ENCODE data around the gene EEF2KMT.
A peak's percentile ranks its signal among the peaks of the same experiment; 100 is the strongest.
"Not testable (repeated sequence)": the region's sequence is repeated elsewhere in the genome, so short reads cannot be mapped to it uniquely, and the experiment has no call there.

EEF2KMT gene

GRCh38 chr16:5108505-5109158, 11.0 kb upstream of the EEF2KMT start:
- no peak overlapping the region for H3K4me3 ChIP-seq (ENCODE audit: low read length)
- TF ChIP-seq CTCF (IDR thresholded peaks at IDR 0.05; ENCODE audit: insufficient read depth, low read depth, low read length, missing control alignments), result no peak
- no peak for DNase-seq (ENCODE audit: low read depth)

GRCh38 chr16:5105039-5105438, 7.4 kb upstream of the EEF2KMT start:
- H3K4me3 ChIP-seq (ENCODE audit: low read length), result not testable (repeated sequence)
- DNase-seq (ENCODE audit: low read depth), result peak; percentile 8

GRCh38 chr16:5103296-5104032, 5.9 kb upstream of the EEF2KMT start:
- not testable (repeated sequence) for H3K4me3 ChIP-seq (ENCODE audit: low read length); DNase-seq (ENCODE audit: low read depth)

- H3K4me3 ChIP-seq (ENCODE audit: low read length); DNase-seq (ENCODE audit: low read depth): not testable (repeated sequence)
Measured at GRCh38 chr16:5099174-5099573, 1.6 kb upstream of the EEF2KMT start.

GRCh38 chr16:5098221-5099159, 895 bp upstream of the EEF2KMT start:
- peak overlapping the region; percentile 47 for H3K4me3 ChIP-seq (ENCODE audit: low read length)
- DNase-seq (ENCODE audit: low read depth), result peak; percentile 65

- peak; percentile 18 for DNase-seq (ENCODE audit: low read depth)
- peak overlapping the region; percentile 57 for H3K4me3 ChIP-seq (ENCODE audit: low read length)
Measured at GRCh38 chr16:5097061-5097469, 530 bp downstream of the EEF2KMT start.

- not testable (repeated sequence) for DNase-seq (ENCODE audit: low read depth)
- H3K4me3 ChIP-seq (ENCODE audit: low read length), result peak overlapping the region; percentile 57
Measured at GRCh38 chr16:5096437-5097060, 1.0 kb downstream of the EEF2KMT start.

- not testable (repeated sequence) for H3K4me3 ChIP-seq (ENCODE audit: low read length); DNase-seq (ENCODE audit: low read depth)
Measured at GRCh38 chr16:5095145-5095830, 2.3 kb downstream of the EEF2KMT start.

GRCh38 chr16:5093746-5094145, 3.8 kb downstream of the EEF2KMT start:
- DNase-seq (ENCODE audit: low read depth); H3K4me3 ChIP-seq (ENCODE audit: low read length): not testable (repeated sequence)

GRCh38 chr16:5093081-5093480, 4.5 kb downstream of the EEF2KMT start:
- not testable (repeated sequence) for H3K4me3 ChIP-seq (ENCODE audit: low read length); DNase-seq (ENCODE audit: low read depth)

- H3K4me3 ChIP-seq (ENCODE audit: low read length); DNase-seq (ENCODE audit: low read depth): not testable (repeated sequence)
Measured at GRCh38 chr16:5090592-5090991, 7.0 kb downstream of the EEF2KMT start.

- DNase-seq (ENCODE audit: low read depth); H3K4me3 ChIP-seq (ENCODE audit: low read length): not testable (repeated sequence)
Measured at GRCh38 chr16:5089911-5090555, 7.6 kb downstream of the EEF2KMT start.

- not testable (repeated sequence) for H3K4me3 ChIP-seq (ENCODE audit: low read length); DNase-seq (ENCODE audit: low read depth)
Measured at GRCh38 chr16:5088936-5089335, 8.7 kb downstream of the EEF2KMT start.

GRCh38 chr16:5088086-5088790, 9.4 kb downstream of the EEF2KMT start:
- not testable (repeated sequence) for H3K4me3 ChIP-seq (ENCODE audit: low read length); DNase-seq (ENCODE audit: low read depth)

- H3K4me3 ChIP-seq (ENCODE audit: low read length); DNase-seq (ENCODE audit: low read depth): not testable (repeated sequence)
Measured at GRCh38 chr16:5085716-5086115, 11.9 kb downstream of the EEF2KMT start.
